SK-N-SH (cell line): ENCODE results near the gene TSHZ2. TPM values are rescaled to one million over a fixed set of nuclear protein-coding genes. Genes with fewer than 3 reads are reported as not detected.
A peak's percentile ranks its signal among the peaks of the same experiment; 100 is the strongest.

Experiments used
- CTCF ChIA-PET: fragments of 300-600, 350-600 bp; formaldehyde crosslinking; extraction: SDS; loops from one replicate; lab custom pipeline; 2021; lab: Yijun Ruan, JAX
- POLR2A ChIA-PET: fragments of 350-600 bp; sonication (Branson Sonifier 250); formaldehyde crosslinking; extraction: SDS; loops from one replicate; lab custom pipeline; 2020; ENCODE audit warnings: antibody characterized with exemption, inconsistent platforms; lab: Yijun Ruan, JAX
- DNase-seq: peaks from one replicate; pipeline ENCODE4 v3.0.0; 2012
- H2AFZ ChIP-seq: fragments of 200-600 bp; sonication (generic); 2 replicates; pipeline ENCODE4 v1.8.1; 2016; ENCODE audit warnings: antibody characterized with exemption, mild to moderate bottlenecking, low read depth
- H3F3A ChIP-seq: fragments of 200-600 bp; sonication (generic); replicated peaks from 2 replicates; pipeline ENCODE3; 2016; ENCODE audit warnings: antibody characterized with exemption, mild to moderate bottlenecking; ENCODE audit not compliant: insufficient read depth
- H3K27ac ChIP-seq, 2 experiments: fragments of 200-500 bp in 1 of 2; fragments of 200-600 bp in 1 of 2; sonication (Bioruptor generic) in 1 of 2; sonication (generic), shearing (Covaris generic) in 1 of 2; 2 replicates each; pipeline versions ENCODE4 v1.5.1 to v1.6.1; 2014 to 2016; ENCODE audit warnings: low read depth in 2 of 2, inconsistent platforms in 1 of 2, low read length in 1 of 2, mild to moderate bottlenecking in 1 of 2, mixed read lengths in 1 of 2
- H3K27me3 ChIP-seq: fragments of 200-600 bp; sonication (generic), shearing (Covaris generic); 2 replicates; pipeline ENCODE4 v1.6.1; 2016; ENCODE audit warnings: mixed run types; ENCODE audit not compliant: insufficient read depth
- H3K36me3 ChIP-seq, 2 experiments: fragments of 200-500 bp in 1 of 2; fragments of 200-600 bp in 1 of 2; sonication (Bioruptor generic) in 1 of 2; sonication (generic) in 1 of 2; replicated peaks in 1 of 2; 2 replicates each; pipeline versions ENCODE3 to v1.5.1; 2014 to 2016; ENCODE audit warnings: low read length in 1 of 2, mild to moderate bottlenecking in 1 of 2; ENCODE audit not compliant: insufficient read depth in 2 of 2, control insufficient read depth in 1 of 2
- H3K4me1 ChIP-seq, 2 experiments: fragments of 200-500 bp in 1 of 2; fragments of 200-600 bp in 1 of 2; sonication (Bioruptor generic) in 1 of 2; sonication (generic), shearing (Covaris generic) in 1 of 2; 2 replicates each; pipeline versions ENCODE4 v1.5.1 to v1.6.1; 2014 to 2016; ENCODE audit warnings: low read depth in 1 of 2, low read length in 1 of 2, mixed run types in 1 of 2; ENCODE audit not compliant: insufficient read depth in 2 of 2, control insufficient read depth in 1 of 2
- H3K4me2 ChIP-seq: fragments of 200-600 bp; sonication (generic), shearing (Covaris generic); 2 replicates; pipeline ENCODE4 v1.6.1; 2017; ENCODE audit warnings: mixed run types
- H3K4me3 ChIP-seq, 2 experiments: fragments of 200-500 bp in 1 of 2; fragments of 200-600 bp in 1 of 2; sonication (Bioruptor generic) in 1 of 2; sonication (generic), shearing (Covaris generic) in 1 of 2; 2 replicates each; pipeline versions ENCODE4 v1.5.1 to v1.8.1; 2014 to 2016; ENCODE audit warnings: low read depth in 2 of 2, inconsistent platforms in 1 of 2, low read length in 1 of 2, mild to moderate bottlenecking in 1 of 2, mixed read lengths in 1 of 2, moderate library complexity in 1 of 2
- H3K79me2 ChIP-seq: fragments of 200-600 bp; sonication (generic); 2 replicates; pipeline ENCODE4 v1.8.1; 2017; ENCODE audit warnings: mild to moderate bottlenecking; ENCODE audit not compliant: insufficient read depth
- H3K9ac ChIP-seq: fragments of 200-600 bp; sonication (generic); 2 replicates; pipeline ENCODE4 v1.6.1; 2017; ENCODE audit warnings: mixed run types
- H3K9me2 ChIP-seq: fragments of 200-600 bp; sonication (generic); 2 replicates; pipeline ENCODE4 v1.6.1; 2017; ENCODE audit warnings: mixed run types
- H3K9me3 ChIP-seq: fragments of 200-600 bp; sonication (generic); 2 replicates; pipeline ENCODE4 v1.6.1; 2017; ENCODE audit warnings: mixed run types, mild to moderate bottlenecking, moderate library complexity
- H4K20me1 ChIP-seq: fragments of 200-600 bp; sonication (generic); 2 replicates; pipeline ENCODE4 v1.6.1; 2017; ENCODE audit warnings: mild to moderate bottlenecking, mixed run types; ENCODE audit not compliant: insufficient read depth
- CTCF ChIP-seq: fragments of 200-600 bp; sonication (generic); IDR thresholded peaks from 2 replicates; pipeline ENCODE4 v1.6.1; 2017; ENCODE audit warnings: antibody characterized with exemption, mild to moderate bottlenecking, moderate library complexity
- EP300 ChIP-seq, 2 experiments: IDR thresholded peaks; 2 replicates each; pipeline versions ENCODE4 v1.4.0 to v1.6.1; 2012; ENCODE audit warnings: borderline replicate concordance in 1 of 2, low read depth in 1 of 2, low read length in 1 of 2
- FOSL2 ChIP-seq: IDR thresholded peaks from 2 replicates; pipeline ENCODE4 v1.4.0; 2012; ENCODE audit warnings: low read depth, mild to moderate bottlenecking, moderate library complexity, borderline replicate concordance
- FOXJ3 ChIP-seq: sonication (generic); formaldehyde crosslinking; IDR thresholded peaks from 2 replicates; pipeline ENCODE4 v1.5.1; 2020; ENCODE audit warnings: mild to moderate bottlenecking, missing genetic modification reagents
- FOXM1 ChIP-seq: IDR thresholded peaks from 2 replicates; pipeline ENCODE4 v1.4.0; 2012; ENCODE audit warnings: low read depth, mild to moderate bottlenecking
- GATA2 ChIP-seq: sonication (generic); formaldehyde crosslinking; IDR thresholded peaks from 2 replicates; pipeline ENCODE4 v1.5.0; 2020; ENCODE audit warnings: mild to moderate bottlenecking, missing genetic modification reagents
- IRF3 ChIP-seq: fragments of 150-350 bp; IDR thresholded peaks from 2 replicates; pipeline ENCODE4 v1.6.1; 2016; ENCODE audit warnings: mild to moderate bottlenecking, low read depth, low read length
- MEF2A ChIP-seq: IDR thresholded peaks from 2 replicates; pipeline ENCODE4 v1.4.0; 2012; ENCODE audit warnings: low read depth, borderline replicate concordance
- MXI1 ChIP-seq: IDR thresholded peaks from 2 replicates; pipeline ENCODE4 v1.6.1; 2012; ENCODE audit warnings: mild to moderate bottlenecking, low read depth, low read length, improper control_type of control experiment
- NFIC ChIP-seq: IDR thresholded peaks from 2 replicates; pipeline ENCODE4 v1.4.0; 2012; ENCODE audit warnings: borderline replicate concordance
- POLR2AphosphoS5 ChIP-seq: IDR thresholded peaks from 2 replicates; pipeline ENCODE4 v1.6.1; 2012; ENCODE audit warnings: low read depth, low read length
- RCOR1 ChIP-seq: fragments of 150-350 bp; IDR thresholded peaks from 2 replicates; pipeline ENCODE4 v1.6.1; 2017; ENCODE audit warnings: antibody characterized with exemption, low read length
- REST ChIP-seq: IDR thresholded peaks from 2 replicates; pipeline ENCODE4 v1.6.1; 2012; ENCODE audit warnings: mild to moderate bottlenecking, low read depth, low read length, moderate library complexity
- RFX5 ChIP-seq: IDR thresholded peaks from 2 replicates; pipeline ENCODE4 v1.6.1; 2012; ENCODE audit warnings: mild to moderate bottlenecking, improper control_type of control experiment, low read length
- RXRA ChIP-seq: IDR thresholded peaks from 2 replicates; pipeline ENCODE4 v1.4.0; 2012; ENCODE audit warnings: low read depth, mild to moderate bottlenecking, borderline replicate concordance
- TCF12 ChIP-seq: IDR thresholded peaks from 2 replicates; pipeline ENCODE4 v1.4.0; 2012
- TEAD4 ChIP-seq: IDR thresholded peaks from 2 replicates; pipeline ENCODE4 v1.4.0; 2012; ENCODE audit warnings: mild to moderate bottlenecking, borderline replicate concordance; ENCODE audit not compliant: insufficient read depth
- WGBS: methylation state at CpG from one replicate; pipeline ENCODE4 v1.1.6; 2017; ENCODE audit warnings: low lambda C conversion rate; 5-methylcytosine and 5-hydroxymethylcytosine counted together
- polyA plus RNA-seq, 3 experiments: library from polyadenylated mRNA; depleted of rRNA; stranded (reverse); fragments of >200 nt; gene quantifications; 2 replicates each; pipeline ENCODE4 v1.2.3, GENCODE V29; 2012

TSHZ2 gene
- polyA plus RNA-seq, 1 of the 3 experiments (the other 2 are of a cell fraction) = 0.13 TPM

- Histone ChIP-seq H3K9ac (no peak overlapping the region), H3K4me1 (no peaks in the 10 kb centered on the region), H3K4me3 (no peak overlapping the region), H3K27ac (no peak overlapping the region), H3K79me2 (no peaks in the 10 kb centered on the region), H2AFZ (no peak overlapping the region), H3K36me3 (no peaks in the 10 kb centered on the region), H3F3A (no peaks in the 10 kb centered on the region), H3K9me3 (no peaks in the 10 kb centered on the region), H3K9me2 (no peaks in the 10 kb centered on the region), H3K4me2 (no peak overlapping the region), H4K20me1 (no peaks in the 10 kb centered on the region), H3K27me3 (no peaks in the 10 kb centered on the region)
- no peak for TF ChIP-seq TCF12
- peak; percentile 40; the same call in 1 of the 2 replicates for TF ChIP-seq CTCF
- POLR2A ChIA-PET = no interaction called here
- WGBS = 70% methylated on average over 11 of the region's 11 CpGs
- DNase-seq = peak; percentile 17
- CTCF ChIA-PET = interaction anchor here (1.0 to 1.6 kb wide), 5 partner anchors 11 to 408 kb away, joined by 3 to 4 read pairs (median 4); no protein-coding TSS in a partner anchor
These were observed 236.1 kb downstream of the TSHZ2 start for GRCh38 chr20:53208110-53208832.

GRCh38 chr20:53210041-53210440, 237.9 kb downstream of the TSHZ2 start:
- Histone ChIP-seq H3K9me2 (no peaks in the 10 kb centered on the region), H3K27me3 (no peaks in the 10 kb centered on the region)
- TF ChIP-seq RXRA = no peak
- TF ChIP-seq CTCF = no peak
- TF ChIP-seq TEAD4 = no peak
- TF ChIP-seq FOXM1 = no peak
- TF ChIP-seq IRF3 = no peak
- TF ChIP-seq EP300 (IDR thresholded peaks at IDR 0.05; ENCODE audit: borderline replicate concordance in 1 of 2, low read depth in 1 of 2, low read length in 1 of 2) = no peak
- no peak for TF ChIP-seq FOXJ3 (CRISPR knock-in tag)
- no peak for TF ChIP-seq REST
- TF ChIP-seq RFX5 = no peak
- TF ChIP-seq FOSL2 = no peak
- no peak for TF ChIP-seq POLR2AphosphoS5
- no peak for TF ChIP-seq RCOR1
- no peak for TF ChIP-seq NFIC
- no peak for TF ChIP-seq GATA2 (CRISPR knock-in tag)
- no peak for TF ChIP-seq MXI1
- no peak for TF ChIP-seq MEF2A

More at GRCh38 chr20:53210041-53210440, 237.9 kb downstream of the TSHZ2 start:
- Histone ChIP-seq H3K9ac (no peak overlapping the region), H3K4me3 (no peak overlapping the region), H3K79me2 (no peaks in the 10 kb centered on the region), H3K4me2 (no peak overlapping the region), H3K4me1 (no peaks in the 10 kb centered on the region), H3K36me3 (no peaks in the 10 kb centered on the region), H3F3A (no peaks in the 10 kb centered on the region), H3K27ac (no peak overlapping the region), H3K9me3 (no peaks in the 10 kb centered on the region), H4K20me1 (no peaks in the 10 kb centered on the region), H2AFZ (no peak overlapping the region)
- CTCF ChIA-PET = interaction anchor here (0.6 to 1.0 kb wide), 3 partner anchors 8 to 190 kb away, joined by 3 to 4 read pairs (median 3); no protein-coding TSS in a partner anchor
- no peak for DNase-seq
- 58% methylated on average over 11 of the region's 13 CpGs for WGBS
- POLR2A ChIA-PET = no interaction called here
